ENCODE data around the gene TSEN2.

TSEN2 gene

GRCh38 chr3:12440927-12441714, 43.2 kb upstream of the TSEN2 start:
- in situ Hi-C loops (cut with MboI; ENCODE audit: low pct_unique_long_range_greater_than_20kb, low sequenced_read_pairs, unreplicated experiment) = no loop called here
- no peak for DNase-seq (ENCODE audit: low spot score)

GRCh38 chr3:12442654-12443501, 41.4 kb upstream of the TSEN2 start:
- TF ChIP-seq CTCF (IDR thresholded peaks at IDR 0.05; ENCODE audit: extremely low read depth, insufficient read depth, missing control alignments) = no peak
- DNase-seq (ENCODE audit: low spot score) = no peak
- in situ Hi-C loops (cut with MboI; ENCODE audit: low pct_unique_long_range_greater_than_20kb, low sequenced_read_pairs, unreplicated experiment) = no loop called here

More at GRCh38 chr3:12440927-12441714, 43.2 kb upstream of the TSEN2 start:
- no peak for TF ChIP-seq CTCF (IDR thresholded peaks at IDR 0.05; ENCODE audit: extremely low read depth, insufficient read depth, missing control alignments)

GRCh38 chr3:12443781-12444522, 40.3 kb upstream of the TSEN2 start:
- in situ Hi-C loops (cut with MboI; ENCODE audit: low pct_unique_long_range_greater_than_20kb, low sequenced_read_pairs, unreplicated experiment) = no loop called here
- TF ChIP-seq CTCF (IDR thresholded peaks at IDR 0.05; ENCODE audit: extremely low read depth, insufficient read depth, missing control alignments) = no peak
- no peak for DNase-seq (ENCODE audit: low spot score)

GRCh38 chr3:12444582-12445471, 39.5 kb upstream of the TSEN2 start:
- in situ Hi-C loops (cut with MboI; ENCODE audit: low pct_unique_long_range_greater_than_20kb, low sequenced_read_pairs, unreplicated experiment) = no loop called here
- no peak for TF ChIP-seq CTCF (IDR thresholded peaks at IDR 0.05; ENCODE audit: extremely low read depth, insufficient read depth, missing control alignments)
- DNase-seq (ENCODE audit: low spot score) = no peak

GRCh38 chr3:12445523-12446240, 38.6 kb upstream of the TSEN2 start:
- TF ChIP-seq CTCF (IDR thresholded peaks at IDR 0.05; ENCODE audit: extremely low read depth, insufficient read depth, missing control alignments) = no peak
- no peak for DNase-seq (ENCODE audit: low spot score)
- in situ Hi-C loops (cut with MboI; ENCODE audit: low pct_unique_long_range_greater_than_20kb, low sequenced_read_pairs, unreplicated experiment) = no loop called here
